ENCODE results near the gene LDLRAD4. TPM values are rescaled to one million over a fixed set of nuclear protein-coding genes. Genes with fewer than 3 reads are reported as not detected.

The LDLRAD4 gene
- total RNA-seq, 4 donors from 2014 or later = 20.4 to 40.4 (median 35.3) TPM

- DNase-seq (ENCODE audit: extremely low spot score) = no peak
- H3K27ac ChIP-seq (replicated peaks in 1 of 4) = no peak overlapping the region
- H3K27me3 ChIP-seq = no peaks in the 10 kb centered on the region
- intact Hi-C loops (cut with DNase I) = no loop called here
- WGBS = 94% methylated on average over 16 of the region's 16 CpGs
- H3K36me3 ChIP-seq = peaks cover 0 to 5% (median 0%) of the 10 kb centered on the region in 4 donors
- H3K9me3 ChIP-seq = no peaks in the 10 kb centered on the region
- no peak for TF ChIP-seq EP300 (IDR thresholded peaks at IDR 0.05)
- TF ChIP-seq POLR2A (IDR thresholded peaks at IDR 0.05; ENCODE audit: low read depth) = no peak
- TF ChIP-seq CTCF (IDR thresholded peaks at IDR 0.05) = no peak
- no peak for TF ChIP-seq POLR2AphosphoS5 (IDR thresholded peaks at IDR 0.05)
- no peak overlapping the region for H3K4me3 ChIP-seq
- peaks cover 23 to 53% (median 39%) of the 10 kb centered on the region in 4 donors for H3K4me1 ChIP-seq
These were observed 213.3 kb downstream of the LDLRAD4 start for GRCh38 chr18:13431886-13432285.

- Histone ChIP-seq H3K4me3 (no peak overlapping the region), H3K27ac (replicated peaks in 1 of 4) (no peak overlapping the region), H3K4me1 (peaks cover 20 to 53% (median 36%) of the 10 kb centered on the region in 4 donors), H3K27me3 (no peaks in the 10 kb centered on the region), H3K9me3 (no peaks in the 10 kb centered on the region), H3K36me3 (peaks cover 0 to 5% (median 0%) of the 10 kb centered on the region in 4 donors)
- TF ChIP-seq POLR2A (IDR thresholded peaks at IDR 0.05; ENCODE audit: low read depth) (no peak), EP300 (IDR thresholded peaks at IDR 0.05) (no peak), POLR2AphosphoS5 (IDR thresholded peaks at IDR 0.05) (no peak), CTCF (IDR thresholded peaks at IDR 0.05) (no peak)
- WGBS = 68% methylated on average over 3 of the region's 3 CpGs
- DNase-seq (ENCODE audit: extremely low spot score) = no peak
- intact Hi-C loops (cut with DNase I) = no loop called here
These were observed 214.6 kb downstream of the LDLRAD4 start for GRCh38 chr18:13433125-13433524.

GRCh38 chr18:13433685-13434084 is 215.1 kb downstream of the LDLRAD4 start:
- no peak for TF ChIP-seq POLR2A (IDR thresholded peaks at IDR 0.05; ENCODE audit: low read depth)
- TF ChIP-seq CTCF (IDR thresholded peaks at IDR 0.05) = no peak
- no peak for TF ChIP-seq POLR2AphosphoS5 (IDR thresholded peaks at IDR 0.05)
- no peak for TF ChIP-seq EP300 (IDR thresholded peaks at IDR 0.05)
- H3K9me3 ChIP-seq = no peaks in the 10 kb centered on the region
- H3K36me3 ChIP-seq = peaks cover 0 to 5% (median 0%) of the 10 kb centered on the region in 4 donors
- peaks cover 14 to 50% (median 32%) of the 10 kb centered on the region in 4 donors for H3K4me1 ChIP-seq
- no peak overlapping the region for H3K4me3 ChIP-seq
- H3K27me3 ChIP-seq = no peaks in the 10 kb centered on the region
- intact Hi-C loops (cut with DNase I) = no loop called here
- DNase-seq (ENCODE audit: extremely low spot score) = no peak
- no peak overlapping the region for H3K27ac ChIP-seq (replicated peaks in 1 of 4)
- WGBS = 89% methylated on average over 5 of the region's 5 CpGs

GRCh38 chr18:13434854-13435253 is 216.3 kb downstream of the LDLRAD4 start:
- no peak for TF ChIP-seq EP300 (IDR thresholded peaks at IDR 0.05)
- H3K9me3 ChIP-seq = no peaks in the 10 kb centered on the region
- no peak for DNase-seq (ENCODE audit: extremely low spot score)
- H3K27ac ChIP-seq (replicated peaks in 1 of 4) = peak overlapping the region in 2 of 4 donors; percentile 30 to 50
- peaks cover 0 to 5% (median 0%) of the 10 kb centered on the region in 4 donors for H3K36me3 ChIP-seq
- WGBS = 74% methylated on average over 5 of the region's 5 CpGs
- no peaks in the 10 kb centered on the region for H3K27me3 ChIP-seq
- H3K4me3 ChIP-seq = no peak overlapping the region
- H3K4me1 ChIP-seq = peaks cover 11 to 49% (median 31%) of the 10 kb centered on the region in 4 donors
- intact Hi-C loops (cut with DNase I) = no loop called here

- TF ChIP-seq POLR2AphosphoS5 (IDR thresholded peaks at IDR 0.05) = peak in 1 of 2 donors; percentile 21
- no peak for TF ChIP-seq EP300 (IDR thresholded peaks at IDR 0.05)
- Histone ChIP-seq H3K9me3 (no peaks in the 10 kb centered on the region), H3K4me3 (no peak overlapping the region), H3K27ac (replicated peaks in 1 of 4) (peak overlapping the region; percentile 30 to 62 (median 53)), H3K27me3 (no peaks in the 10 kb centered on the region), H3K36me3 (peaks cover 0 to 10% (median 0%) of the 10 kb centered on the region in 4 donors), H3K4me1 (peaks cover 11 to 49% (median 33%) of the 10 kb centered on the region in 4 donors)
- no peak for DNase-seq (ENCODE audit: extremely low spot score)
- intact Hi-C loops (cut with DNase I) = no loop called here
- 56% methylated on average over 7 of the region's 7 CpGs for WGBS
These were observed 217.2 kb downstream of the LDLRAD4 start for GRCh38 chr18:13435586-13436333.
